HL-60 (cell line): Measurements from ENCODE around the gene DDX49.

Experiments used
- DNase-seq, 2 experiments: peaks; one replicate each; pipeline ENCODE4 v3.0.0-alpha.2; 2010 to 2020; ENCODE audit warnings: low read depth in 1 of 2, low spot score in 1 of 2
- H3K27ac ChIP-seq: fragments of 250-450 bp; sonication (Bioruptor Pico); replicated peaks from 2 replicates; pipeline ENCODE4 v1.5.1; 2020; ENCODE audit warnings: mild to moderate bottlenecking, moderate library complexity
- H3K27me3 ChIP-seq: fragments of 250-450 bp; sonication (Bioruptor Pico); 2 replicates; pipeline ENCODE4 v1.5.1; 2021; ENCODE audit warnings: mild to moderate bottlenecking, moderate library complexity; ENCODE audit not compliant: insufficient read depth, poor library complexity, severe bottlenecking
- H3K4me3 ChIP-seq: replicated peaks from 2 replicates; pipeline ENCODE4 v1.5.1; 2011; ENCODE audit warnings: mild to moderate bottlenecking, control low read depth, low read length; ENCODE audit not compliant: insufficient read depth
- GABPA ChIP-seq: IDR thresholded peaks from 2 replicates; pipeline ENCODE4 v1.6.1; 2012; ENCODE audit warnings: low read depth
- POLR2AphosphoS5 ChIP-seq: IDR thresholded peaks from 2 replicates; pipeline ENCODE4 v1.6.1; 2012; ENCODE audit warnings: low read depth
- SPI1 ChIP-seq: IDR thresholded peaks from 2 replicates; pipeline ENCODE4 v1.6.1; 2012; ENCODE audit warnings: low read depth, mild to moderate bottlenecking, borderline replicate concordance
- long read RNA-seq: library from polyadenylated mRNA; unstranded; transcript quantifications from one replicate; pipeline ENCODE4 v2.0.0, GENCODE V29; 2020
- TF ChIP-seq, protein P1 (sequence below): IDR thresholded peaks from 2 replicates; pipeline ENCODE4 v1.6.1; 2012; ENCODE audit warnings: low read depth; ENCODE audit not compliant: insufficient replicate concordance
- TF ChIP-seq, protein P2 (sequence below): IDR thresholded peaks from one replicate; pipeline ENCODE4 v1.5.1; 2011; ENCODE audit warnings: low read length, control low read depth, inconsistent platforms; ENCODE audit not compliant: insufficient read depth

DDX49 gene, protein sequence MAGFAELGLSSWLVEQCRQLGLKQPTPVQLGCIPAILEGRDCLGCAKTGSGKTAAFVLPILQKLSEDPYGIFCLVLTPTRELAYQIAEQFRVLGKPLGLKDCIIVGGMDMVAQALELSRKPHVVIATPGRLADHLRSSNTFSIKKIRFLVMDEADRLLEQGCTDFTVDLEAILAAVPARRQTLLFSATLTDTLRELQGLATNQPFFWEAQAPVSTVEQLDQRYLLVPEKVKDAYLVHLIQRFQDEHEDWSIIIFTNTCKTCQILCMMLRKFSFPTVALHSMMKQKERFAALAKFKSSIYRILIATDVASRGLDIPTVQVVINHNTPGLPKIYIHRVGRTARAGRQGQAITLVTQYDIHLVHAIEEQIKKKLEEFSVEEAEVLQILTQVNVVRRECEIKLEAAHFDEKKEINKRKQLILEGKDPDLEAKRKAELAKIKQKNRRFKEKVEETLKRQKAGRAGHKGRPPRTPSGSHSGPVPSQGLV
- long read RNA-seq, transcript DDX49-213 (13 exons, 1,691 nt) = minor isoform, 75 of 1,158 reads
- long read RNA-seq, transcript DDX49-201 (13 exons, 1,830 nt) = major isoform, 927 of 1,158 reads
- long read RNA-seq, transcript DDX49-214 (14 exons, 1,912 nt) = minor isoform, 59 of 1,158 reads
- long read RNA-seq, partial matches to known transcripts = 38 of 1,158 reads
- long read RNA-seq, other reads (novel, unspliced or antisense) = 58 of 1,158 reads

DNA sequence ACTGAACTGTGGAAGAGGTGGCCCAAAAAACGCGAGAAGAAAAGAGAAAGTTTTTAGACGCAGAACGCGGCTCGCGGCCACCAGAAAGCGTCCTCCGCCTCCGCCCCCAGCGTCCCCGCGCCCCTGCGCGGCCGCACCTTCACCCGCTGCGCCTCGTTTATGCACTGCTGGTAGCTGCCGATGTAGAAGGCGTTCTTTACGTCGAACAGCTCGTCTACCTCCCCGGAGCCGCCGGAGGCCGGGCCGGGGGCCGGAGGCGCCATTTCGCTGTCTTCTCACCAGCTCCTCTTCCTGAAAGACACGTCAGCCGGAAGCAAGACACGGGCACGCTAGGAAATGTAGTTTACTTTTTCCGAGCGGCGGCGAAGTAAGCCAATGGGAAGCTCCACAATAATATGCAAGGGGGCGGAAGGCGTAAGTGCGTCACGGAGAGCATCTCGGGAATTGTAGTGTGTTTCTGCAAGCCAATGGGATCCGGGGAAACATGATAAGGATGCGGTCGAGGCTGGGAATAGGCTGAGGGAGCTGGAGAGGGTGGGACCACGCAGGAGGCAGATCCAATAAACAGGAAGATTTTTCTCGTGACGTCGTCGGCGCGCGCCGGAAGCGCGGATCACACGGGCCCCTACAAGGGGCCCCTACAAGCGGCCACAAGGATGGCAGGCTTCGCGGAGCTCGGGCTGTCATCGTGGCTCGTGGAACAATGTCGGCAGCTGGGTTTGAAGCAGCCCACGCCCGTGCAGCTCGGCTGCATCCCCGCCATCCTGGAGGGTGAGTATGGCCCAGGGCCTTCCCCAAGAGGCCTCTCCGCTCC, at the start of gene DDX49, which contains the start of gene COPE:
TSS of gene DDX49 (plus strand) at position 630 of the 814 bp plus-strand sequence. CDS start at position 657, 27 bp downstream.
TSS of gene COPE (minus strand) at position 302 of the 814 bp plus-strand sequence. CDS start at position 263, 39 bp downstream.
- TF ChIP-seq, protein P1, sequence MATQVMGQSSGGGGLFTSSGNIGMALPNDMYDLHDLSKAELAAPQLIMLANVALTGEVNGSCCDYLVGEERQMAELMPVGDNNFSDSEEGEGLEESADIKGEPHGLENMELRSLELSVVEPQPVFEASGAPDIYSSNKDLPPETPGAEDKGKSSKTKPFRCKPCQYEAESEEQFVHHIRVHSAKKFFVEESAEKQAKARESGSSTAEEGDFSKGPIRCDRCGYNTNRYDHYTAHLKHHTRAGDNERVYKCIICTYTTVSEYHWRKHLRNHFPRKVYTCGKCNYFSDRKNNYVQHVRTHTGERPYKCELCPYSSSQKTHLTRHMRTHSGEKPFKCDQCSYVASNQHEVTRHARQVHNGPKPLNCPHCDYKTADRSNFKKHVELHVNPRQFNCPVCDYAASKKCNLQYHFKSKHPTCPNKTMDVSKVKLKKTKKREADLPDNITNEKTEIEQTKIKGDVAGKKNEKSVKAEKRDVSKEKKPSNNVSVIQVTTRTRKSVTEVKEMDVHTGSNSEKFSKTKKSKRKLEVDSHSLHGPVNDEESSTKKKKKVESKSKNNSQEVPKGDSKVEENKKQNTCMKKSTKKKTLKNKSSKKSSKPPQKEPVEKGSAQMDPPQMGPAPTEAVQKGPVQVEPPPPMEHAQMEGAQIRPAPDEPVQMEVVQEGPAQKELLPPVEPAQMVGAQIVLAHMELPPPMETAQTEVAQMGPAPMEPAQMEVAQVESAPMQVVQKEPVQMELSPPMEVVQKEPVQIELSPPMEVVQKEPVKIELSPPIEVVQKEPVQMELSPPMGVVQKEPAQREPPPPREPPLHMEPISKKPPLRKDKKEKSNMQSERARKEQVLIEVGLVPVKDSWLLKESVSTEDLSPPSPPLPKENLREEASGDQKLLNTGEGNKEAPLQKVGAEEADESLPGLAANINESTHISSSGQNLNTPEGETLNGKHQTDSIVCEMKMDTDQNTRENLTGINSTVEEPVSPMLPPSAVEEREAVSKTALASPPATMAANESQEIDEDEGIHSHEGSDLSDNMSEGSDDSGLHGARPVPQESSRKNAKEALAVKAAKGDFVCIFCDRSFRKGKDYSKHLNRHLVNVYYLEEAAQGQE = peak; percentile 67
- peak; percentile 84 for TF ChIP-seq POLR2AphosphoS5
- TF ChIP-seq, protein P2, sequence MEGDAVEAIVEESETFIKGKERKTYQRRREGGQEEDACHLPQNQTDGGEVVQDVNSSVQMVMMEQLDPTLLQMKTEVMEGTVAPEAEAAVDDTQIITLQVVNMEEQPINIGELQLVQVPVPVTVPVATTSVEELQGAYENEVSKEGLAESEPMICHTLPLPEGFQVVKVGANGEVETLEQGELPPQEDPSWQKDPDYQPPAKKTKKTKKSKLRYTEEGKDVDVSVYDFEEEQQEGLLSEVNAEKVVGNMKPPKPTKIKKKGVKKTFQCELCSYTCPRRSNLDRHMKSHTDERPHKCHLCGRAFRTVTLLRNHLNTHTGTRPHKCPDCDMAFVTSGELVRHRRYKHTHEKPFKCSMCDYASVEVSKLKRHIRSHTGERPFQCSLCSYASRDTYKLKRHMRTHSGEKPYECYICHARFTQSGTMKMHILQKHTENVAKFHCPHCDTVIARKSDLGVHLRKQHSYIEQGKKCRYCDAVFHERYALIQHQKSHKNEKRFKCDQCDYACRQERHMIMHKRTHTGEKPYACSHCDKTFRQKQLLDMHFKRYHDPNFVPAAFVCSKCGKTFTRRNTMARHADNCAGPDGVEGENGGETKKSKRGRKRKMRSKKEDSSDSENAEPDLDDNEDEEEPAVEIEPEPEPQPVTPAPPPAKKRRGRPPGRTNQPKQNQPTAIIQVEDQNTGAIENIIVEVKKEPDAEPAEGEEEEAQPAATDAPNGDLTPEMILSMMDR = no peak
- TF ChIP-seq SPI1 = no peak; the same call in 1 of the 2 replicates
- TF ChIP-seq GABPA = peak; percentile 96
- DNase-seq = peak; percentile 100
- Histone ChIP-seq H3K27ac (peak within 1 kb of the TSS; percentile 96), H3K27me3 (no peaks in the 10 kb centered on the region), H3K4me3 (peak within 1 kb of the TSS; percentile 94)

DNA sequence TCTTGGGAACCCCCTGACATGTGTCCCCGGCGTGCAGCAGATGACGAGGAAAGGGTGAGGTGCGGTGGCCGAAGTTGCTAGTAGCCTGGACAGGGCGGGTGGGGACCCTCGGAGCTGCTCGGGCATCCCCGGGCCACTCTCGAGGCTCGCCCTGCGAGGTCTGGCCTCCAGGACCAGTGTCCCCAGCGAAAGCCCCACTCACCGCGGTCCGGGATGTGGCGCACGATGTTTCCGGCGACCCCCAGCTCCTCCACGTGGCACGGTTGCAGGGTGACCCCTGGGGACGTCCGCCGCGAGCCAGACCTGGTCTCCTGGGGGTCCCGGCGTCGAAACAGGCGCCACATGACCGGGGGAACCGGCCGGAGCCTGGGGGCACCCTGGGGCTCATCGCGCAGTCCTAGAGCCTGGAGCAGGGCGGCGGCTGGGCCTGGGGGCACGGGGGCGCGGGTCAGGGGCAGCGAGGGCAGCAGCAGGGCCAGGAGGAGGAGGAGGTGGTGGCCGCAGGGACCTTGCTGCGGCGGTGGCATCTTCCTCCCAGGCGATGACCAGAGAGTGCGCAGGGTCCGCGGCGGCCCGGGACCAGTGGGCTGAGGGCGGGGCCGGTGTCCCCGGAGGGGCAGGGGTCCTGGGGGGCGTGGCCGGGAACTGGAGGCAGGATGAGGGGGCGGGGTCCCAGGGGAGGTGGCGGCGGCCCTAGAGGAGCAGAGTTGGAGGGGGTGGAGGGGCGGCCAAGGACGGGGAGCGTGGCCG, 49.6 kb upstream of the DDX49 start:
- no peak for DNase-seq
- Histone ChIP-seq H3K27me3 (peaks cover 5% of the 10 kb centered on the region), H3K4me3 (no peak overlapping the region), H3K27ac (no peak overlapping the region)
- TF ChIP-seq, protein P1 = no peak
- TF ChIP-seq POLR2AphosphoS5 = no peak
- TF ChIP-seq GABPA = no peak
- TF ChIP-seq, protein P2 = no peak
- TF ChIP-seq SPI1 = no peak

DNA sequence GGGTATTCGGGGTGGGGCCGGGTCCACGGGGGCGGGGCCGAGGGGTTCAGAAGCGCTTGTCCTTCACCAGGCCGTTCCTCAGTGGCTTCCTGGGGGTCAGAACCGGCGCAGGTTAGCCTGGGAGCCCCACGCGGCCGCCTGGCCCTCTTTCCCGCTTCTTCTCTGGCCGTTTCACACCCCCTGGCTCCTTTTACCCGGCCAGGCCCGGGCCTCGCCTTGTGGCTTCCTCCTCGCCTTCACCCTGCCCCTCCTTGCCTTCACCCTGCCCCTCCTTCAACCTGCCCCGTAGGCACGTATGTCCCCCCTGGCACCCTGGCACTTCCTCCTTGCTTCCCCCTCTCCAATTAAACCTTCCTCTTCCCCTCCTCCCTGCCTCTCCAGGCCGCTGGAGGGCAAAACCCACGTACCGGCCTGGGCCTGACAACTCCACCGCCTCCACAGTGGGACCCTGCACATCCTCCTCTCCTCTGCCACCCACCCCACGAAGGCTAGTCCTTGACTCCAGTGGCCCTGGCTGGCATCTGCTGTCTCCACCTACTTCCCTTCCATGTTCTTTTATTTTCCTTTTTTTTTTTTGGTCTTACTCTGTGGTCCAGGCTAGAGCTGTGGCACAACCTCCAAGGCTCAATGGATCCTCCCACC, 48.9 kb upstream of the DDX49 start:
- peak in 1 of 2 experiments; percentile 35 for DNase-seq
- Histone ChIP-seq H3K27ac (no peak overlapping the region), H3K4me3 (no peak overlapping the region), H3K27me3 (peaks cover 5% of the 10 kb centered on the region)
- TF ChIP-seq POLR2AphosphoS5 = no peak
- no peak for TF ChIP-seq GABPA
- TF ChIP-seq, protein P1 = no peak
- peak; percentile 49; the same call in 1 of the 2 replicates for TF ChIP-seq SPI1
- TF ChIP-seq, protein P2 = no peak
